Nucleus accumbens (tissue), 56 donors: ENCODE data around the gene MBLAC1.
A peak's percentile ranks its signal among the peaks of the same experiment; 100 is the strongest.

ENCODE experiments used
- DNase-seq, 56 donors: peaks; one replicate each; lab custom pipeline; 2025; lab: John Stamatoyannopoulos, UW

MBLAC1 gene

GRCh38 chr7:100095289-100095688, 31.5 kb upstream of the MBLAC1 start:
- no peak for DNase-seq

- no peak for DNase-seq
Observed at GRCh38 chr7:100095704-100096103, 31.1 kb upstream of the MBLAC1 start.

DNA sequence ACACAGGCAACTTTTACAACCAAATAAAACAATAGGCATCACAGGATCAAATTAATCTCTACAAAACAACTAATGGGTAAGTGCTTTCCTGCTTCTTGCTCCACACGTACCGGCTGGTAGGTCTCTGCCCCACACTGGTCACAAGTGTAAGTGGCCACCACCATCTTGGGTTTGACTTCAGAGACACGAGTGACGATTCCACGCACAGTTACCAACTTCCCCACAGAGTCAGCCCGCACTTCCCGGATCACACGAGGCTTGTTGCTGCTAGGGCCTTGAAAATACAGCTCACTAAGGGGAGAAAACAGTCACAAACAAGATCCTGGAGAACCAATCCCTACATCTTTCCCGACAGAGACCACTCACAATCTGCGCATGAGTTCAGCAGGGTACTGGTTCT, 27.9 kb upstream of the MBLAC1 start:
- DNase-seq, result no peak

DNA sequence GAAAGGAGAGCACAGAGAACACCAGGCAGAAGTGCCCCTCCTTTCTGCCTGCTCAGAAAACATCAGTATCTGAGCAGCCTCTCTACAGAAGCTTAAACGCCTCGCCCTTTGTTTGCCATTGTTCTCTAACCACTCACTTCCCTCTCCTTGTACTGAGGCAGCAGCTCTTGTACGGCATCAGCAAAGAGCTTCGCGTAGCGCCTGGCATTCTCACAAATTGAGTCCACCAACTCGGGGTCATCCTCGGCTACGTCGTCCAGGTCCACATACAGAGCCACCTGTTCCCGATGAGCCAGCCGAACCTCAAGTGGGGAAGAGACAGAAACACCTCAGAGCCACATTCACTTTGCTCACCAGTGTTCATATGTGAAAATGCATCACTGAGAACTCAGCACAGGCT, 27.3 kb upstream of the MBLAC1 start:
- DNase-seq, result no peak

GRCh38 chr7:100100420-100101015, 26.2 kb upstream of the MBLAC1 start:
- DNase-seq, result peak in 55 of 56 donors; percentile 53 to 93 (median 85)

DNA sequence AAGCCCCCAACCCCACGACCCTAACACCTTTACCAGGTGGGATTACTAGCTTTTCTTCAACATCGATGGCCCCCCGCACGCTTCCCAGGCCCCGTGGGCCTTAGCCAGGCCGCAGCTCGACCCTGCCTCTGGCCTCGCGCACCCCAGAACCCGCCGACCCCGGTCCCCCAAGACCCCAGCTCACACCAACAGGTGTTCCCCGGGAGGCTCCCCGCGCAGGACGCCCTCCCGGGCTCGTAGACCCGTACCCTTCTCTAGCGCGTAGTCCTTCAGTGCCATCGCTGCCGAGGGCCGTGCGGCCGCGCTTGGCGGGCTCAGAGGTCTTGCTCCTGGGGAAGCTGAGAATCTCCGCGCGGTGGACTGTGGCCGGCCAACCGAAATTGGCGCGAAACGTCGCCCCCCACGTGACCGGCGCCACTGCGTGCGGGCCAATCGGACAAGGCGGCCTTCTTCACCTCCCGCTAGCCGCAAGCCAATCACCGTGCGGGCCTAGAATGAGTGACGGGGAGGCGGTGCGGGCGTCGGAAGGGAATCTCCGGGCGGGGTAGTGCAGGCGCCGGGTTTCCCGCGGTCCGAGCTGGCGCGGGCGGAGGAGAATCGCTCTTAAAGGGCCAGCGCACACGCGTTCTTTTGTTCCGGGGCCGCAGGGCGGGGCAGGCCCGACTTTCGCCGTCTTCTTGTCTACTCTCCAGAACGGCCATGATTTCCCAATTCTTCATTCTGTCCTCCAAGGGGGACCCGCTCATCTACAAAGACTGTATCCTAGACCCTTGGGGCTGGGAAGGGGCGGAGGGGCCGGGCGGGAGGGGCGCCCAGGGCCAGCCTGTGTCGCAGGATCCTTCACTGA, 25.5 kb upstream of the MBLAC1 start, which contains the start of the genes AP4M1 and MCM7:
AP4M1 (plus strand) TSS at position 628 of the 847 bp plus-strand sequence; CDS start at position 700, 72 bp downstream.
MCM7 (minus strand) TSS at position 382 of the 847 bp plus-strand sequence; CDS start at position 279, 103 bp downstream.
- peak; percentile 88 to 100 (median 98) for DNase-seq

DNA sequence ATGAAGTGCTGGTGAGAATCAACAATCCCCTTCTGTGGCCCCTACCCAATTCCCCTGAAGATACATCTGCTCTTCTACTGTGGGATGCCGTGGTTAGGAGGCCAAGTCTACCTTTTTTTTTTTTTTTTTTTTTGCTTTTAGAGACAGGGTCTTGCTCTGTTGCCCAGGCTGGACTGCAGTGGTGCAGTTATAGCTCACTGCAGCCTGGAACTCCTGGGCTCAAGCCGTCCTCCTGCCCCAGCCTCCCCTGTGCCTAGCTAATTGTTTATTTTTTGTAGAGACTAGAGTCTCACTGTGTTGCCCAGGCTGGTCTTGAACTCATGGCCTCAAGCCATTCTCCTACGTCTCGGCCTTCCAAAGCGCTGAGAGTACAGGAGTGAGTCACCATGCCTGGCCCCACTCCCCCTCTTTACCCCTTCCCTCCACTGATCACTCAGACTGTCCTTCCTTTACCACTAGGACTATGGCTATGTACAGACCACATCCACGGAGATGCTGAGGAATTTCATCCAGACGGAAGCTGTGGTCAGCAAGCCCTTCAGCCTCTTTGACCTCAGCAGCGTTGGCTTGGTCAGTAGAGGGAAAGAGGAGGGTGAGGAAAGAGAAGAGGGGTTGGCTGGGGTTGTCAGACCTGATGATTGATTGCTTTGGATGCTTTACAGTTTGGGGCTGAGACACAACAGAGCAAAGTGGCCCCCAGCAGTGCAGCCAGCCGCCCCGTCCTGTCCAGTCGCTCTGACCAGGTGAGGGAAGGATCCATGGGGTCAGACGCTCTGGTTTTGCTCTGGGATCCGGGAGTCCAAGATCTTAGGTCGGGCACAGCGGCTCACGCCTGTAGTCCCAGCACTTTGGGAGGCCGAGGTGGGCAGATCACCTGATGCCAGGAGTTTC, 23.6 kb upstream of the MBLAC1 start:
- no peak for DNase-seq

- no peak for DNase-seq
Observed at GRCh38 chr7:100105534-100105933, 21.2 kb upstream of the MBLAC1 start.

DNA sequence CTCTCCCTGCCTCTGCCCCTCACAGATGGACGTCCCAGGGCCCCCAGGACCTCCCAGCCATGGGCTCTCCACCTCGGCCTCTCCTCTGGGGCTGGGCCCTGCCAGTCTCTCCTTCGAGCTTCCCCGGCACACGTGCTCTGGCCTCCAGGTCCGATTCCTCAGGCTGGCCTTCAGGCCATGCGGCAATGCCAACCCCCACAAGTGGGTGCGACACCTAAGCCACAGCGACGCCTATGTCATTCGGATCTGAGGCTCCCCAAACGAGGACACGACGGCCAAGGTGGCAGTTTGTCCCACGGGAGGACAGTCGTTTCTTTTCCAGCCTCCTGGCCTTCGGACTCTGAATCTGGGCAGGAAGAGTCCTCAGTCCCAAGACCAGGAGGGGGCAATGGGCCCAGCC, 20.1 kb upstream of the MBLAC1 start:
- no peak for DNase-seq

- DNase-seq, result peak in 3 of 56 donors; percentile 7 to 24 (median 19)
Observed at GRCh38 chr7:100107125-100107737, 19.5 kb upstream of the MBLAC1 start.

- DNase-seq, result no peak
Observed at GRCh38 chr7:100107890-100108289, 18.9 kb upstream of the MBLAC1 start.

GRCh38 chr7:100109521-100110163, 17.1 kb upstream of the MBLAC1 start:
- DNase-seq, result no peak

- DNase-seq, result no peak
Observed at GRCh38 chr7:100111156-100111555, 15.6 kb upstream of the MBLAC1 start.

DNA sequence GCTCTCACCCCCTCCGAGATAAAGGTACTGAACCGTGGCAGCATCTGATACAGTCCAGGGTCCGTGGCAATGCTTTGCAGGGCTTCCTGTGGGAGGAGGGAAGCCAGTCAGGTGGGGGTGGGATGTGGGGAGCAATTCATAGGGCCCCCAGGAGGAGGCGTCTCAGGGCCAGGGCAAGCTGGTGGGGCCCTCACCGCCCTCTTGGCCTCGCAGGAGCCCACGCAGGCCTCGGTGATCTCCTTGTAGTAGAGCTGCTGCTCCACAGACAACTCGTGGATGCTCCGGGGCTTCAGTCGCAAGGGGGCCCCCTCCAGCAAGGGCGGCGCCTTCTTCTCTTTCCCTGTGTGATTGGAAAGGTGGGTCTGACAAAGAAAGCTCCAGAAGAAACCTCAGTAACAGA, 14.9 kb upstream of the MBLAC1 start:
- no peak for DNase-seq

DNA sequence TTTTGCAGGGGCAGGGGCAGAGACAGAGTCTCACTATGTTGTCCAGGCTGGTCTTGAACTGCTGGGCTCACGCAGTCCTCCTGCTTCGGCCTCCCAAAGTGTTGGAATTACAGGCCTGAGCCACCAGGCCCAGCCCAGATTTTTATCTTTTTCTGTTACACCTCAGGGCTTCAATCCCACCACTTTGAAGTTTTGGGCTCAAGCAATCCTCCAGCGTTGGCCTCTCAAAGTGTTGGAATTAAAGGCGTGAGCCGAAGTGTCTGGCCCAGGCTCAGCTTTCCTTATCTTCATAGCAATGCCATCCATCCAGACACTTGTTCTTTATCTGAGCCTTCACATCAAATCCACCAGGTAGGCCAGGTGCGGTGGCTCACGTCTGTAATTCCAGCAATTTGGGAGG, 11.7 kb upstream of the MBLAC1 start:
- DNase-seq, result no peak

DNA sequence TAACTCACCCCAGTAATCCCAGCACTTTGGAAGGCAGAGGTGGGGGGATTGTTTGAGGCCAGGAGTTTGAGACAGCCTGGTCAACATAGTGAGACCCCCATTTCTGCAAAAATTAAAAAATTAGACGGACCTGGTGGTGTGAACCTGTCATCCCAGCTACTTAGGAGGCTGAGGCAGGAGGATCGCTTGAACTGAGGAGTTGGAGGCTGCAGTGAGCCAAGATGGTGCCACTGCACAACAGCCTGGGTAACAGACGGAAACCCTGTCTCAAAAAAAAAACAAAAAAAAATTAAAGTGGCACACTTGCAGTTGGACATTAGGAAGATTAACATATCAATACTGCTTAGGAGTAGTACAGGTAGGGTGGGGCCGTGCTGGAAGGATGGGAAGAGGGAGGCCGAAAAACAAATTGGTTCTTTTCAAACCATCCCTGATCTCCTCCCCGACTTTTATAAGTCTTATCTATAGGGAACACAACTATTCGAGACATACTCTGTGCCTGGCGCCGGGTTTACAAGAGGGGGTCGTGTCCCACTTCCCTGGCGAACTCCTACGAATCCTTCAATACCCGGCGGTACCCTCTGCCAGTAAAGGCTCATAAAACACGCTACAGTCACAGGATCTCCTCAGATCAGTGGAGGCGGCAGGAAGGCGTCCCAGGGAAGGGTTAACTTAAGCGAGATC, 8.2 kb upstream of the MBLAC1 start:
- no peak for DNase-seq

DNA sequence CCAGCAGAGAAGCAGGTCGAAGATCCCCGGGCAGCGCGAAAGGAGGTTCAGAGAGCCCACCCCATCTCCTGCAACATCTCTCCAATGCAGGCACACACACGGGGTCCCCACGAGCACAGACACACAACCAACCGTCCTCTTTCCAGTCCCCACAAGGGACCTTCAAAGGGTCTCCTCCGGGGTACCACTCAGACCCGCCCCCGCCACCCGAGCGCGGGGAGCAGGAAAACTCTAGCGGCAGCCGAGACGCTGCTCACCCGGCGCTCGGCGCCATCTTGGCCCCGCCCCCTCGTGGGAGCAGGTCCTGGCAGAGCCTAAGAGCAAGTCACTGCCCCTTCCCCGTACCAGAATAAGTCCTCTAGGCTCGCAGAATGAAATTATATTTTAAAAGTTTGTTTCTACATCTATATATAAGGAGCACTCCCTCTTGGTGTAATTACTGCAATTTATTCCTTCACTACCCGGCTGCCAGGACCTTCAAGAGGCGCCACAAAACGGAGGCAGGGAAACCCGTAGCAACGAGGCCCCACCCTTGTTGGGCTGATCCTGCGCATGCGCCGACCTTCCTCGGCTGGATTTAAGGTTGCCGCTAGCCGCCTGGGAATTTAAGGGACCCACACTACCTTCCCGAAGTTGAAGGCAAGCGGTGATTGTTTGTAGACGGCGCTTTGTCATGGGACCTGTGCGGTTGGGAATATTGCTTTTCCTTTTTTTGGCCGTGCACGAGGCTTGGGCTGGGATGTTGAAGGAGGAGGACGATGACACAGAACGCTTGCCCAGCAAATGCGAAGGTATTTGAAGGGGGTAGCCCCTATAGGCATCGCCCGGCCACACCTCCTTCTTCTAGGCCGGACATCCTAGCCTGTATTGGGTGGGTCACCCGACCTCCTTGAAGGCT, 7.4 kb upstream of the MBLAC1 start, which contains the start of the genes CNPY4 and TAF6:
CNPY4 (plus strand) TSS at position 563 of the 898 bp plus-strand sequence; CDS start at position 674, 111 bp downstream.
TAF6 (minus strand) TSS at position 287 of the 898 bp plus-strand sequence. CDS start 5,149 bp downstream, outside the sequence.
- peak; percentile 44 to 97 (median 91) for DNase-seq
